Measurements from ENCODE around the gene NABP1. TPM values are rescaled to one million over a fixed set of nuclear protein-coding genes. Genes with fewer than 3 reads are reported as not detected.

NABP1 gene
- total RNA-seq, 1 donor from 2014 or later = 8.9 TPM

DNA sequence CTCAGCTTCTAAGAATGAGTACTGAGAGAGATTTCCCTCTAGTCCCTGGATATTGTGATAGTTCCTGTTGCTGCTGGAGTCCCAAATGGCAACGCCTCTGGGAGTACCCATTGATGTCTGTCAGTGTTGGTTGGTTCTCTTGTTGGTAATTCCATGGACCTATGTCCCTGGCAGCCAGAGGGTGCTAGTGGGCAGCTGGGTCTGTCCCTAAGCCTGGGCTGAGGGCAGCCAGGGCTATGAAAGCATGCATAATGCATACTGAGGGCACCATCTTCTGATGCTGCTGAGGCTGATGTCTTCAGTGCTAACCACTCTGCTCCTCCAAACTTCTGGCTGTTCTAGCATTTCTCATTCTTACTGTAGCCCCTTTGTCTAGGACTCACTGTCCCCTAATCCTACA is 35.9 kb downstream of the NABP1 start:
- H3K36me3 Mint-ChIP-seq (ENCODE audit: low read depth) = no peaks in the 10 kb centered on the region
- no peak for DNase-seq (ENCODE audit: low read depth, low spot score)
- no peaks in the 10 kb centered on the region for H3K27me3 Mint-ChIP-seq (ENCODE audit: low read depth)
- H3K4me3 Mint-ChIP-seq = no peak overlapping the region
- no peaks in the 10 kb centered on the region for H3K9me3 Mint-ChIP-seq
- no peak overlapping the region for H3K27ac Mint-ChIP-seq (ENCODE audit: unreplicated experiment)
- H3K4me1 Mint-ChIP-seq = peaks cover 21% of the 10 kb centered on the region
- TF ChIP-seq, protein P1, sequence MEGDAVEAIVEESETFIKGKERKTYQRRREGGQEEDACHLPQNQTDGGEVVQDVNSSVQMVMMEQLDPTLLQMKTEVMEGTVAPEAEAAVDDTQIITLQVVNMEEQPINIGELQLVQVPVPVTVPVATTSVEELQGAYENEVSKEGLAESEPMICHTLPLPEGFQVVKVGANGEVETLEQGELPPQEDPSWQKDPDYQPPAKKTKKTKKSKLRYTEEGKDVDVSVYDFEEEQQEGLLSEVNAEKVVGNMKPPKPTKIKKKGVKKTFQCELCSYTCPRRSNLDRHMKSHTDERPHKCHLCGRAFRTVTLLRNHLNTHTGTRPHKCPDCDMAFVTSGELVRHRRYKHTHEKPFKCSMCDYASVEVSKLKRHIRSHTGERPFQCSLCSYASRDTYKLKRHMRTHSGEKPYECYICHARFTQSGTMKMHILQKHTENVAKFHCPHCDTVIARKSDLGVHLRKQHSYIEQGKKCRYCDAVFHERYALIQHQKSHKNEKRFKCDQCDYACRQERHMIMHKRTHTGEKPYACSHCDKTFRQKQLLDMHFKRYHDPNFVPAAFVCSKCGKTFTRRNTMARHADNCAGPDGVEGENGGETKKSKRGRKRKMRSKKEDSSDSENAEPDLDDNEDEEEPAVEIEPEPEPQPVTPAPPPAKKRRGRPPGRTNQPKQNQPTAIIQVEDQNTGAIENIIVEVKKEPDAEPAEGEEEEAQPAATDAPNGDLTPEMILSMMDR (conservative IDR thresholded peaks at IDR 0.05) = no peak

DNA sequence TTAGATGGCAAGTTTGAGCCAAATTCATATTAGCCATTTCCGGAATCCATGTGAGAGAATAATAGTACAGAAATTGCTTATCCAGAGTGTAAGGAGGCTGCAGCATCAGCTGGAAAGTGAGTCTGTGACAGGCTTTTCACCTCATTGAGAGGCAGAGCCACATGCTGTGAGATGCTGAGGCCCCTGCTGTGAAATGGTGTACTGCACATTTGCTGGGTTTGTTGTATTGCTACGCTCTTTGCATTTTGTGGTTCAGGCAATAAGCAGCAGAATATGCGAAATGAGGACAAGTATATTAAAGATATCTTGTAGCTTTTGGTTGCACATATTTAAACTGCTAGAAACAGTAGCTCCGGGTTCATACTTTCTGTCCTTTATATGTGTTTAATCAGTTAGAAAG is 37.0 kb downstream of the NABP1 start:
- H3K27ac Mint-ChIP-seq (ENCODE audit: unreplicated experiment) = no peak overlapping the region
- H3K36me3 Mint-ChIP-seq (ENCODE audit: low read depth) = no peaks in the 10 kb centered on the region
- H3K4me3 Mint-ChIP-seq = no peak overlapping the region
- no peak for DNase-seq (ENCODE audit: low read depth, low spot score)
- peaks cover 21% of the 10 kb centered on the region for H3K4me1 Mint-ChIP-seq
- H3K27me3 Mint-ChIP-seq (ENCODE audit: low read depth) = no peaks in the 10 kb centered on the region
- TF ChIP-seq, protein P1 (conservative IDR thresholded peaks at IDR 0.05) = no peak
- no peaks in the 10 kb centered on the region for H3K9me3 Mint-ChIP-seq

DNA sequence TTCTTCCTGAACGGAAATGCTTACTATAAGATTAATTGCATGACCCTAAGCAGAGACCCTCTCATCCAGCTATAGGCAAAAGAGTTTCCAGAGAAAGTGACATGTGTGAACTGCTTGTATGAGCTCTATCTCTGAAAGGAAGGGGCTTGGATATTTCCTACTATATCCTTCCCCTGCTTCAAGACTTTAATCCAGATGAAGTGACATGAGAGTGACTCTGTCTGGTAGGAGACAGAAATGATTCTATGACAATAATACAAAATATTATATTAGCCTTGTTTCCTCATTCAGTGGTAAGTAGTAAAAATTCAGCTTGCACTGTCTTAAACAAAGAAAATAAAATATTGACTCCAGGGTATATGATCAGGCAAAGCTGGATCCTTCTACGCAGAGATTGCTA is 37.5 kb downstream of the NABP1 start:
- Mint-ChIP-seq H3K27me3 (ENCODE audit: low read depth) (no peaks in the 10 kb centered on the region), H3K36me3 (ENCODE audit: low read depth) (no peaks in the 10 kb centered on the region), H3K4me1 (peaks cover 21% of the 10 kb centered on the region), H3K9me3 (no peaks in the 10 kb centered on the region), H3K27ac (ENCODE audit: unreplicated experiment) (no peak overlapping the region), H3K4me3 (no peak overlapping the region)
- TF ChIP-seq, protein P1 (conservative IDR thresholded peaks at IDR 0.05) = no peak
- no peak for DNase-seq (ENCODE audit: low read depth, low spot score)

DNA sequence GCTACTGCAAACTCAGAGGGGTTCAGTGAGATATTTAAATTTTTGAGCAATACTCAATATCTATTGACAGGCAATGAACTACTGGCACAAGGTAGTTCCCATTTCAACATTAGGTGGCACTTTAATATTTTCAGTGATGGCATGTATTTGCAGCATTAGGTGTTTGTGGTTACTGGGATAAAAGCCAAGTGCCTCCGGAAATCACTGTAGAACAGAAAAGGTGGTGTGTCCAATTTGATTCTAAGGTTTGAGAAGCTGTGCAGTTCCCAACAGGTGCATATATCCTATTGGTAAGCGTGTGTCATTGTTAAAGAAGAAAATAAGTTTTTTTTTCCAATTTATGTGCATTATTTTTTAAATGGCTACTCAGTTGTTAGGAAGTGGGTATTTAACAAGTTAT is 41.3 kb downstream of the NABP1 start:
- H3K27ac Mint-ChIP-seq (ENCODE audit: unreplicated experiment) = no peak overlapping the region
- DNase-seq (ENCODE audit: low read depth, low spot score) = no peak
- no peaks in the 10 kb centered on the region for H3K36me3 Mint-ChIP-seq (ENCODE audit: low read depth)
- H3K4me3 Mint-ChIP-seq = no peak overlapping the region
- TF ChIP-seq, protein P1 (conservative IDR thresholded peaks at IDR 0.05) = no peak
- no peaks in the 10 kb centered on the region for H3K9me3 Mint-ChIP-seq
- H3K27me3 Mint-ChIP-seq (ENCODE audit: low read depth) = no peaks in the 10 kb centered on the region
- H3K4me1 Mint-ChIP-seq = peaks cover 20% of the 10 kb centered on the region

DNA sequence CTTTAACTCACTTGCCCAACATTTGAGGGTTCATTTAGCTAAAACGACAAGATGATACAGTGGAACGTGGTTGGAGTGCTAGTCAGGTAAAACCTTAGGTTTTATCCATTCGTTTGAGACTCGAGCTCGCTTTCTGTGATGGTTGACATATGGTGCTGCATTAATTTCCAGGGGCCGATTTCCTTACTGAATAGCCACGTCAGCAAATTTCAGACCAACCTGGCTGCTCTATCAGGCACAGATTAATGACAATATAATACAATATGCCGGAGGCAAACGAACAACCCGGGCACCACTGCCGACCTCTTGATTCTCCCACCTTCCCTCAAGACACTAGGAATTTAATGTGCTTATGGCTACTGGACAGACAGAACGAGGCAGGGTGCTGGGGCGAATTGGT is 42.0 kb downstream of the NABP1 start:
- TF ChIP-seq, protein P1 (conservative IDR thresholded peaks at IDR 0.05) = no peak
- H3K36me3 Mint-ChIP-seq (ENCODE audit: low read depth) = no peaks in the 10 kb centered on the region
- H3K27me3 Mint-ChIP-seq (ENCODE audit: low read depth) = no peaks in the 10 kb centered on the region
- peaks cover 15% of the 10 kb centered on the region for H3K4me1 Mint-ChIP-seq
- H3K4me3 Mint-ChIP-seq = no peak overlapping the region
- H3K9me3 Mint-ChIP-seq = no peaks in the 10 kb centered on the region
- no peak overlapping the region for H3K27ac Mint-ChIP-seq (ENCODE audit: unreplicated experiment)
- no peak for DNase-seq (ENCODE audit: low read depth, low spot score)

DNA sequence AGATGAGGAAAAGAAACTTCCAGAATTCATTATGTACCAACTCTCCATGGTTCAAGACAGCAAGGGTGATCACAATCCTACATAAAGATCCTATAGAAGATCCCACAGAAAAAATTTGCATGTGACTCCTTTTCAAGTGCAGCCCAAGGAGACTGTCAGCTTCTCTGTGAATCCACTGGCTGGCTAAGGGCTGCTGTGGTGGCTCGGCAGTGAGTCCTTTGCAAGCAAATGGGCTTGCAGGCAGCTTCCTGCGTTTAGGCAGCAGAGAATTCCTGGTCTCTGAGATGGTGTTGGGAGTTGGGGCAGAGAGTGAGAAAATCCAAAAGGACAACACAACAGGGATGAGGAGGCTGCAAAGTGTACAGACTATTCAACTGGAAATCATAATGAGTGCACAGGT is 43.4 kb downstream of the NABP1 start:
- Mint-ChIP-seq H3K36me3 (ENCODE audit: low read depth) (no peaks in the 10 kb centered on the region), H3K27me3 (ENCODE audit: low read depth) (no peaks in the 10 kb centered on the region), H3K27ac (ENCODE audit: unreplicated experiment) (no peak overlapping the region), H3K9me3 (no peaks in the 10 kb centered on the region), H3K4me3 (no peak overlapping the region), H3K4me1 (peaks cover 7% of the 10 kb centered on the region)
- no peak for DNase-seq (ENCODE audit: low read depth, low spot score)
- TF ChIP-seq, protein P1 (conservative IDR thresholded peaks at IDR 0.05) = no peak
